GM12892 (cell line): ENCODE measurements around the gene DNASE2.

Source experiments
- POLR2A ChIP-seq: IDR thresholded peaks from 2 replicates; pipeline ENCODE4 v1.6.1; 2011; ENCODE audit warnings: low read depth, low read length, control low read depth
- POLR2AphosphoS5 ChIP-seq: IDR thresholded peaks from 2 replicates; pipeline ENCODE4 v1.6.1; 2011; ENCODE audit warnings: low read depth, low read length, control low read depth
- TAF1 ChIP-seq: IDR thresholded peaks from 2 replicates; pipeline ENCODE4 v1.6.1; 2011; ENCODE audit warnings: low read depth, mild to moderate bottlenecking, control low read depth, low read length, borderline replicate concordance

GRCh38 chr19:12873891-12874745 lies 7.1 kb downstream of the DNASE2 start:
- no peak for TF ChIP-seq POLR2A
- TF ChIP-seq POLR2AphosphoS5: no peak
- TF ChIP-seq TAF1: no peak
